GM15510 (cell line): ENCODE data around the gene GNAI1.

Experiments used
- POLR2A ChIP-seq: IDR thresholded peaks from 3 replicates; pipeline ENCODE4 v1.6.1; 2011; ENCODE audit warnings: borderline replicate concordance; ENCODE audit not compliant: insufficient read length; ENCODE audit errors: extremely low read depth

GNAI1 gene

DNA sequence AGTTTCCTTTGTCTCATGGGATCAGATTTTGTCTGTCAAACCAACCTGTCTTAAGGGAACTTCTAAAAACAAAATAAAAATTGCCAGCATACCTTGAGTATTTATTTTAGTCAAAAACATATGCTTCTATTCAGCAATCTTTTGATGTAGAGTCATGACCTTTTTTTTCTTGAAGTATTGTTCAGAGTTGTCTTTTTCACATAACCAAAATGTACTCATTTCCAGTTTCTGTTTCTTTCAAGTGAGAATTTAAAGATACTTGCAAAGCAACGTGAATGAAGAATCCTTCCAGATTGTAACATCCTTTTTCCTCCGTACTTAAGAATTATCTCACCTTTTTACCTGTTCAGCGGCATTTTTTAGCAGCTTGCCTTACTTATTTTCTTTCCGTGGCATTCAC is 37.8 kb downstream of the GNAI1 start:
- TF ChIP-seq POLR2A, result no peak

GRCh38 chr7:80175744-80176143 is 41.1 kb downstream of the GNAI1 start:
- no peak for TF ChIP-seq POLR2A

- no peak for TF ChIP-seq POLR2A
Observed at GRCh38 chr7:80181411-80181810, 46.8 kb downstream of the GNAI1 start.

DNA sequence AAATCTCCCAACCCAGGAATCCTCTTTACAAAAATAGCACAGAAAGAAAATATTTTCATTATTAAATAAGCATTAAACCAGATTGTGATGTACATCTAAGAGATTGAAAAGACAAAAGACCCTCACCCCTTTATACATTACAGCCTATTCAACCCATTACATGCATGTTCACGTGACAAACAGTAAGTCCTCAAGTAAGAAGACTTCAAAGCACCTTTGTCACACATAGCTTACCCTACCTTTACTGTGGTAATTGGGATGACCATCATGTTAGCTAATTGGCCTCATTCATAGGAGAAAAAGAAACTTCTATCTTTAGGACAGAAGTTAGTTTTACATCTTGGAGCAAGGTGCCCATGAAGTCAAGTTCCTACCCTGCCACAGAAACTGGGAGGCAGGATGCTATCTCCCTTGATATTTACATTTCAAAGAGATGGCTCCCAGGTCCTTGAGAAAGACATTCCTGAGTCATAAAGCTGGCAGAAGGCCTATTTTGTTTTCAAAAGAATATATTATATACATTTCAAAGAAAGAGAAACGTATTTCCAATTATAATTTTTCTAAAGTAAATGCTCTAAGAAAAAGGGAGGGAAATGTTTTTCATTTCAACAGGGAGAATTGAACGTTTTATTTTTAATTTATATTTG is 48.1 kb downstream of the GNAI1 start:
- TF ChIP-seq POLR2A, result no peak

- no peak for TF ChIP-seq POLR2A
Observed at GRCh38 chr7:80183351-80183750, 48.7 kb downstream of the GNAI1 start.

DNA sequence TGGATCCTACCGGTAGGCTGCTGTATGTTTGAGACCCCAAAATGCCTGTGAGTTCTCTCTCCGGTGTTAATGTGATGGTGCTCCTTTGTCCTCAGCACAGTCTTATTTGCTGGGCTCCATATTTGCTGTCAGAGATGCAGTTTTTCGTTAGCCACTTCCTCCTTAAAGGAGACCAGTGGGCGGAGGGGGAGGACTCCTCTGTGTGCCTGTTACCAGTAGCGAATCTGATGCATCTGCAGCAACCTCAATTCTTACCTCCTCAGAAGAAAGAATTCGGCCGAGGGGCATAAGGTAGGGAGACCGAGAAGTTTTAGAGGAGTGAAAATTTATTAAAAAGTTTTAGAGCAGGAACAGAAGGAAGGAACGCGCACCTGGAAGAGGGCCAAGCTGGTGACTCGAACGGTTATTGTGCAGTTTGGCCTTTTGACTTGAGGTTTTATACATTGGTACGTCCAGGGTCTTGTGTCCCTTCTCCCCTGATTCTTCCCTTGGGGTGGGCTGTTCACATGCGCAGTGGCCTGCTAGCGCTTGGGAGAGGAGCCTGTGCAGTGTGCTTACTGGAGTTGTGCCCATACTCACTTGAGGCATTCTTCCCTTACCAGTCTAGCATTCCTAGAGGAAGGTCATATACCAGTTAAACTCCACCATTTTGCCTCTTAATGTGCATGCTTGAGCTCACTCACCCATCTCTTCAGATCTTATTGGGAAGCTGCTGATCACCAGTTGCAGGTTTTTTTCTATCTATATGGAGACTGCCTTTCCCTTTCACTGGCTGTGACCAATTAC is 49.5 kb downstream of the GNAI1 start:
- TF ChIP-seq POLR2A, result no peak

DNA sequence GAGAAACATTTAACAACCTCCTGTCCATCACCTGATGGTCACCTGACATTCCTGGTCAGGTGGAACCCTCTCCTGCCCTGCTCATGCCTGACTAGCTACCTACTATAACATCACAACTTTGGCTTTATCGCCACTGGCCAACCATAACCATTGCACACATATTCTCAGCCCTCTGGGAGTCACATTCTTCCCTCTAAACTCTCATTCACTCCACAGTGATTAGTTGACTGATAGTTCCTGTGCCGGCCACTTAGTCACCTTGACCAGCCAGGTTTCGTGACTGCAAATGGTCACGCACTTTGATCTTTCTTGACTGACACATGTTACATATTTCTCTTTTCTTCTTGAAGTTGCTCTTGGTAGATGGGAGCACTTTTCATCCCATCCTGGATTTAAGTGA is 50.1 kb downstream of the GNAI1 start:
- no peak for TF ChIP-seq POLR2A

GRCh38 chr7:80185571-80185970 is 50.9 kb downstream of the GNAI1 start:
- TF ChIP-seq POLR2A, result no peak

DNA sequence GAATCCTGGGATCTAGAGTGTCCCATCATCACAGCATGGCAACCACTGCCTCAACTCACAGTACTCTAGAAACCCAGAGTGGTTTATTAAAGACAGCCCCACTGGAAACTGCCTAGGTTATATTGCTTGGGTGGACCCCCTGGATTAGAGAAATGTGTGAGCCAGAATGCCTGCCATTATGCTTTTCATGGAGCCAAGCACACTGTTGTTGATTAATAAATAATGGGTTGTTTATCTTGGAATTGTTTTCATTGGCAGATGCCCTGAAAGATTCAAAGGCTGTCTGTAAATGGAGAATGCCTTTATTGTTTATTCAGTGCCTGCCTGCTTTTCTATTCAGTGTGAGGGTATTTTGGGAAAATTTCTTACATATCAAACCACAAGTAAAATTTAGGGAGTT is 52.1 kb downstream of the GNAI1 start:
- TF ChIP-seq POLR2A, result no peak

DNA sequence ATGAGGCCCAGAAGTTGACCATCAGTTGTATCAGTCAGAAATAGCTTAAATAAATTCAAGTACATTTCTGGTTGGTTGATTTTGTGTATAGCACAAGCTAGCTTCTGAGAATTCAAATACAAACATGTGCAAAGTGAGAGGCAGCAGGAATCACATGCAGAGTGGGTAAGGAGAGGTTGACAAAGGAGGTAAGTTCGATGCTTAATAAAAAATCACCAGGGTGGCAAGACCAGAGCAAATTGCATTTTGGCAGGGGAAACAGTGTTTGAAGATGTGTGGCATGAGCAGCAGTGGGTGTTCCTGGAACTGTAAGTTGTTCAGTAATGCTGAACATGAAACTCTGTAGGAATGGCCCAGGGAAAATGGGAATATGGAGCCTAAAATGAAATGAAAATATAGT is 52.6 kb downstream of the GNAI1 start:
- no peak for TF ChIP-seq POLR2A

- TF ChIP-seq POLR2A, result no peak
Observed at GRCh38 chr7:80187727-80188126, 53.1 kb downstream of the GNAI1 start.

DNA sequence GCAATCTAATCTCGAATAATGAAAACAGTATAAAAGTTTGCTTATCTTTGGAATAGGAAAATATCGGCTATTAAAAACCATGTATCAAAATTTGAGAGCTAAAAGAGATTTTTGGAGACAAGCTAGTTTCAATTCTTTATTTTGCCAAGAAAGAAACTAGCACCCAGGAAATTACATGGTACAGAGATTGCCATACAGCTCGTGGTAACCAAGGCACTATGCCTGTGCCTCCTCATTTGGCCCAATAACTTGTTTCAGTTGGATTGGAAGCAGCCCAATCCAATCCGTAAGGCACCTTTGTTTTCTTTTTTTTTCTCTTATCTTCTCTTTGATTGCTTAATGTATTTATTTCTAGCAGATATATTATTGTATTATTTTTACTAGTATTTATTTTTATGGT is 55.0 kb downstream of the GNAI1 start:
- no peak for TF ChIP-seq POLR2A

DNA sequence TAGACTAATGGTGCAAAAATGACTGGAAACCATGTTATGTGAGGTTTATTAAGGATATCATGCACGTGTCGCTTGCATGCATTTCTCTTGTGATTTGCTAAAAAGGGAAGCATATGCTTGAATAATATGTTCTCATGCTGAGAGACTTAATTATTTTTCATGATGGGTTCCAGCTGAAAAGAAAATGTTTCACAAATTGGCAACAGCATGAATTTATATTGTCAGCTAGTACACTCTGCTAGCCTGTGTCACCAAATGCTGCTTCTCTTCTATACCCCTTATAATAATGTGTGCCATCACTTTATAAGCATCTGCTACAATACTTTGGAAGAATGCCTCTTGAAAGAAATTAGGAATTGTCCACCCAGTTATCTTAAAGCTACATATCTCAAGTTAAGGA is 63.0 kb downstream of the GNAI1 start:
- no peak for TF ChIP-seq POLR2A

DNA sequence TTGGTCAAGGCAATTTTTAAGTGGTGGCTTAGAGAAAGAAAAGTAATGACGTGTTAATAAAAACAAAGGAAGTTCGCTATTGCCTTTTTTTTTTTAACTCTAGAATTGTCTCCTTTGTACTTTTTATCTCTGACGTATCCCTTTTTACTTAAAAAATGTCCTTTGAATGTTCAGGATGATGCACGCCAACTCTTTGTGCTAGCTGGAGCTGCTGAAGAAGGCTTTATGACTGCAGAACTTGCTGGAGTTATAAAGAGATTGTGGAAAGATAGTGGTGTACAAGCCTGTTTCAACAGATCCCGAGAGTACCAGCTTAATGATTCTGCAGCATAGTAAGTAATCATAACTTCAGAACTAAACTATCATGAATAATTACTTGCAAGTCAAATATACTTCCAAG is 64.4 kb downstream of the GNAI1 start:
- no peak for TF ChIP-seq POLR2A

GRCh38 chr7:80204454-80204853 is 69.8 kb downstream of the GNAI1 start:
- TF ChIP-seq POLR2A, result no peak

GRCh38 chr7:80204919-80205318 is 70.3 kb downstream of the GNAI1 start:
- no peak for TF ChIP-seq POLR2A

DNA sequence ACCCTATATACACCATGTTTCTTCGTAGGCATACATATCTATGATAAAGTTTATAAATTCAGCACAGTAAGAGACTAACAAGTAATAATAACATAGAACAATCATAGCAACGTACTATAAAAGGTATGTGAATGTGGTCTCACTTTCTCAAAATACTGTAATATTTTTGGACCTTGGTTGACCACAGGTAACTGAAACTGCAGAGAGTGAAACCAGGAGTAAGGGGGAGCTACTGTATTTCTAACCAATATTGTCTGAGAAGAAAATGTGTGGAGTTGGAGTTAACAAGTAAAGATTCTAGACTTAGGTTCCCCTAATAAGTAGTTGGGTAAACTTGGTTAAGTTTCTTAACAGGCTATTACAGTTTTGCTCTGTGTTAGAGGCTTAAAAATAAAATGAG is 72.1 kb downstream of the GNAI1 start:
- no peak for TF ChIP-seq POLR2A

DNA sequence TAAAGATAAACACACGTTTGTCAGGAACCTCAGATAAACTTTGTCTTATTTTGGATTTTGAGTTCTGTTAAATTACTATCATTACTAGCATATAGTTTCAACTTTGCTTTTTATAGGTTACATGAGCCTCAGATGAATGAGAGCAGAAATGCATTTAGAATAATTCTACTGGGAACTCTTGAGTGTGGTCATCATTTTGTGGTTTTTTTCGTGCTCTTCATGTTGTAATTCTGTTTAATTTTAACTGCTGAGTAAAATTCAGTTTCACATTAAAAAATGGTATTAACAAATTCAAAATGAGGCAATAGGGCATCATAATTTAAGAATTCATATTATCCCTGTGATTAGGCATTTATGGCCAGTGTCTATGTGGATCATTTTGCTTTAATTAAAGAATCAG is 72.9 kb downstream of the GNAI1 start:
- no peak for TF ChIP-seq POLR2A

DNA sequence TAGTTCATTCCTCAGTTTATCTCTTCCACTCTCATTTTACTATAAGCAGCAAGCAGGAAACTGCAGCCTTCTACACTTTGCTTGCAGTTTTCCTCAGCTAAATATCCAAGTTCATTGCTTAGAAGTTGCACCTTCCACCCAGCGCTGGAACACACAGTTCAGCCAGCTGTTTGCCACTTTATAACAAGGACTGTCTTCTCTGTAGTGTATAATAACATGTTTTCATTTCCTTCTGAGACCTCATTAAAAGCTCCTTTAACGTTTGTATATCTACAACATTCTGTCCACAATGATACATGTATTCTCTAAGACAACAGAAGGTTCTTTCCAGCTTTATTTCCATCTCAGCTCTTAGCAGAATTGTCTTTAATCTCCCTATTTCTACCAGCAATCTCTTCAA is 74.1 kb downstream of the GNAI1 start:
- no peak for TF ChIP-seq POLR2A
